ENCODE results near the gene CXXC5.
A peak's percentile ranks its signal among the peaks of the same experiment; 100 is the strongest.

Gene CXXC5

GRCh38 chr5:139653616-139654015 is 5.5 kb downstream of the CXXC5 start:
- ChIA-PET POLR2A (interaction anchor here (1.2 kb wide), 1 partner anchor 21 kb away, joined by 3 read pairs; no protein-coding TSS in a partner anchor), CTCF (interaction anchor here (2.7 to 20.7 kb wide), 3 partner anchors 18 to 113 kb away, joined by 10 to 303 read pairs (median 27); no protein-coding TSS in a partner anchor)
- TF ChIP-seq, protein P1, sequence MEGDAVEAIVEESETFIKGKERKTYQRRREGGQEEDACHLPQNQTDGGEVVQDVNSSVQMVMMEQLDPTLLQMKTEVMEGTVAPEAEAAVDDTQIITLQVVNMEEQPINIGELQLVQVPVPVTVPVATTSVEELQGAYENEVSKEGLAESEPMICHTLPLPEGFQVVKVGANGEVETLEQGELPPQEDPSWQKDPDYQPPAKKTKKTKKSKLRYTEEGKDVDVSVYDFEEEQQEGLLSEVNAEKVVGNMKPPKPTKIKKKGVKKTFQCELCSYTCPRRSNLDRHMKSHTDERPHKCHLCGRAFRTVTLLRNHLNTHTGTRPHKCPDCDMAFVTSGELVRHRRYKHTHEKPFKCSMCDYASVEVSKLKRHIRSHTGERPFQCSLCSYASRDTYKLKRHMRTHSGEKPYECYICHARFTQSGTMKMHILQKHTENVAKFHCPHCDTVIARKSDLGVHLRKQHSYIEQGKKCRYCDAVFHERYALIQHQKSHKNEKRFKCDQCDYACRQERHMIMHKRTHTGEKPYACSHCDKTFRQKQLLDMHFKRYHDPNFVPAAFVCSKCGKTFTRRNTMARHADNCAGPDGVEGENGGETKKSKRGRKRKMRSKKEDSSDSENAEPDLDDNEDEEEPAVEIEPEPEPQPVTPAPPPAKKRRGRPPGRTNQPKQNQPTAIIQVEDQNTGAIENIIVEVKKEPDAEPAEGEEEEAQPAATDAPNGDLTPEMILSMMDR (IDR thresholded peaks at IDR 0.05; ENCODE audit: insufficient read depth, low read length, missing control alignments): no peak
- H3K4me3 ChIP-seq (ENCODE audit: low read depth, low read length): no peak overlapping the region; the same call in 1 of the 2 replicates
- no peak for DNase-seq (ENCODE audit: low read depth, low spot score)

GRCh38 chr5:139654464-139654863 is 6.3 kb downstream of the CXXC5 start:
- POLR2A ChIA-PET: interaction anchor here (1.2 to 1.3 kb wide), 2 partner anchors 17 to 21 kb away, joined by 3 to 4 read pairs; no protein-coding TSS in a partner anchor
- TF ChIP-seq, protein P1 (IDR thresholded peaks at IDR 0.05; ENCODE audit: insufficient read depth, low read length, missing control alignments): no peak
- no peak overlapping the region for H3K4me3 ChIP-seq (ENCODE audit: low read depth, low read length)
- CTCF ChIA-PET: interaction anchor here (1.2 to 20.7 kb wide), 5 partner anchors 13 to 111 kb away, joined by 3 to 303 read pairs (median 10); no protein-coding TSS in a partner anchor
- DNase-seq (ENCODE audit: low read depth, low spot score): no peak

DNA sequence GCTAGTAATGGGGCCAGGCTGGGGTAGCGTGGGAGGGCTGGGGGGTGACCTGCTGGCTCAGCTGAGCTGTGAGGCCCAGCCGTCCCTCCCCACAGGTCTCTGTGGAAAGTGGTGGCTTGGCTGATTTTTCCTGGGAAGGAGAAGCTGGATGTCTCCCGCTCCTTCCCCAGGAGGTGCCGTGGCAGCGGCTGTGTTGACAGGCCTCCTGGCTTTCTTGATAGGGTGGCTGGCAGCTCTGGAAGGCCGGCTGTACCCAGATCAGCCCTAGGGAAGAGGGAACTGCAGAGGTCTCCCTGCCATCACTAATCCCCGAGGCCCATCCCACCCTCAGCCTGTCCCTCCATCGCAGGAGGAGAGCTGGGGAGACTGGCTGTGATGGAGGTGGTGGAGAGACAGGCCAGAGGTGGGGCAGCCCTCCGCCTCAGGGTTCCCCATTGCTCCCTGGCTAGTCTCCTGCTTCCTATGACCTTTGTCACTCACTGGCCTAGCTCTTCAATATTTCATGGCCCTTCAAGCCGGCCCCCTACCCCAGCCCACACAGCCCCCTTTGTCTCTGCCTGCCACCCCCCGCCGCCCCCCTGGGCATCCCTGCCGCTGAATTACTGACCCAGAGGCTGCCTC is 6.8 kb downstream of the CXXC5 start:
- ChIA-PET POLR2A (interaction anchor here (1.2 to 1.3 kb wide), 2 partner anchors 17 to 20 kb away, joined by 3 to 4 read pairs; no protein-coding TSS in a partner anchor), CTCF (interaction anchor here (1.2 to 20.7 kb wide), 5 partner anchors 13 to 111 kb away, joined by 3 to 303 read pairs (median 10); no protein-coding TSS in a partner anchor)
- H3K4me3 ChIP-seq (ENCODE audit: low read depth, low read length): no peak overlapping the region
- TF ChIP-seq, protein P1 (IDR thresholded peaks at IDR 0.05; ENCODE audit: insufficient read depth, low read length, missing control alignments): no peak
- no peak for DNase-seq (ENCODE audit: low read depth, low spot score)

- CTCF ChIA-PET: interaction anchor here (1.2 to 20.7 kb wide), 4 partner anchors 12 to 110 kb away, joined by 3 to 303 read pairs (median 9); no protein-coding TSS in a partner anchor
- TF ChIP-seq, protein P1 (IDR thresholded peaks at IDR 0.05; ENCODE audit: insufficient read depth, low read length, missing control alignments): no peak
- no peak for DNase-seq (ENCODE audit: low read depth, low spot score)
- H3K4me3 ChIP-seq (ENCODE audit: low read depth, low read length): peak overlapping the region; percentile 32; the same call in 1 of the 2 replicates
- POLR2A ChIA-PET: no interaction called here
These were observed 7.7 kb downstream of the CXXC5 start for GRCh38 chr5:139655727-139656271.

DNA sequence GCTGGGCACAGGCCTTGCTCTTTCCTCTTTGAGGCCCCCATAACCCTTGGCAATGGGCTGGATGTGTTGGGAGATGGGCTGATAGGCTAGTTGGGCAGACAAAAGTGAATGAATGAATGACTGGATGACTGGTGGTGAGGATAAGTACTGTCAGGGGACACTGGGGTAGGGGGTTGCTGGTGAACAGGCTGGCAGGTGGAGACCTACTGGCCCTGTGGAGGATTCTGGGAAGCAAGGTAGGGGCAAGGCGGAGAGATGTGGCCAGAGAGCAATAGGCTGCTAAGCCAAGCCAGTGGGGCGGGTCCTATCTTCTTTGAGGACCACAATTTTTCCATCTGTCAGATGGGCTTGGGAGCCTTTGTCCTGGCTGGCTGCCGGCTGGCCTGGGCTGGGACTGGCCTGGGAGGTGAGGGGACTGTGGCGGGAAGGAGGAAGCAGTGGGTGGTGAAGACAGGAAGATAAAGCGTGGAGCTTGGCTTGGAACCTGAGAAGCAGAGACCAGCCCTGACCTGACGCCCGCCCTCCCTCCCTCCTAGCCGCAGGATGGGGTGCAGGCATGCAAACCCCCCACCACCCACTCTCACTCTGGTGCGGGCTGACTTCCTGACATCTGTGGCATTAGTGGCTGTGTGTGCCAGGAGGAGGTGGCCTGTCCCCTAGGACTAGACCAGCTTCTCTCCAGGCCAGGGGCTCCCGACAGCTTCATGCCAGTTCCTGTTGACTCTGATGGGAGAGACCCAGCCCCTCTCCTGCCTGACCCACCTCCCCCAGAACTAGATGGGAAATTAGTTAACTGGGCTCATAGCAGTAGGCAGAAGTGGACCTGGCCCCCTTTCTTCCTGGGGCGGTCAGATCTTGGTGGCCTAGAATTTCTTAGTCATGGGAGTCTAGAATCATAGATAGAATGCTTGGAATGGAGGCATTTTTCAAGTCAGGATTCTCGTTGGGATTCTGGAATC is 9.5 kb downstream of the CXXC5 start:
- ChIA-PET POLR2A (interaction anchor here (0.8 to 1.1 kb wide), 2 partner anchors 9 to 20 kb away, joined by 3 to 6 read pairs; partner anchors contain the start of gene CXXC5), CTCF (interaction anchor here (1.0 to 20.7 kb wide), 4 partner anchors 14 to 108 kb away, joined by 5 to 303 read pairs (median 11); no protein-coding TSS in a partner anchor)
- no peak for DNase-seq (ENCODE audit: low read depth, low spot score)
- no peak overlapping the region for H3K4me3 ChIP-seq (ENCODE audit: low read depth, low read length)
- TF ChIP-seq, protein P1 (IDR thresholded peaks at IDR 0.05; ENCODE audit: insufficient read depth, low read length, missing control alignments): no peak
